Mesothelial cell of epicardium (in vitro differentiated cells): ENCODE measurements around the gene PLEKHH3. TPM values are rescaled to one million over a fixed set of nuclear protein-coding genes. Genes with fewer than 3 reads are reported as not detected.
A peak's percentile ranks its signal among the peaks of the same experiment; 100 is the strongest.

Experiments
- DNase-seq, 2 experiments: peaks; one replicate each; pipeline ENCODE4 v3.0.0; 2021; ENCODE audit warnings: low spot score in 2 of 2; ENCODE audit not compliant: unreplicated experiment in 2 of 2
- H3K27ac Mint-ChIP-seq: 2 replicates; pipeline ENCODE4 v1.8.0; 2021; ENCODE audit warnings: mixed read lengths
- H3K27me3 Mint-ChIP-seq: 2 replicates; pipeline ENCODE4 v1.8.0; 2021; ENCODE audit warnings: low read depth, mixed read lengths
- H3K36me3 Mint-ChIP-seq: 2 replicates; pipeline ENCODE4 v1.8.0; 2021; ENCODE audit warnings: mixed read lengths
- H3K4me1 Mint-ChIP-seq: 2 replicates; pipeline ENCODE4 v1.8.0; 2021; ENCODE audit warnings: mixed read lengths
- H3K4me3 Mint-ChIP-seq: 2 replicates; pipeline ENCODE4 v1.8.0; 2021; ENCODE audit warnings: mild to moderate bottlenecking, moderate library complexity, mixed read lengths
- H3K9me3 Mint-ChIP-seq: 2 replicates; pipeline ENCODE4 v1.8.0; 2021; ENCODE audit warnings: mixed read lengths
- CTCF ChIP-seq: fragments of 200-600 bp; sonication (generic); IDR thresholded peaks from one replicate; pipeline ENCODE4 v1.5.0; 2021; ENCODE audit warnings: antibody characterized with exemption; ENCODE audit not compliant: unreplicated experiment
- total RNA-seq: library from RNA; stranded (reverse); gene quantifications from 3 replicates; pipeline ENCODE4 v1.2.1, GENCODE V29; 2021

Gene PLEKHH3
- total RNA-seq, 1 donor from 2014 or later: 35.9 TPM

GRCh38 chr17:42686520-42687128 is 9.8 kb upstream of the PLEKHH3 start:
- Mint-ChIP-seq H3K27me3 (peaks cover 14% of the 10 kb centered on the region), H3K4me3 (no peak overlapping the region), H3K4me1 (peaks cover 13% of the 10 kb centered on the region), H3K27ac (no peak overlapping the region), H3K9me3 (no peaks in the 10 kb centered on the region), H3K36me3 (peaks cover 12% of the 10 kb centered on the region)
- TF ChIP-seq CTCF: no peak
- DNase-seq: no peak

GRCh38 chr17:42685831-42686230 is 9.0 kb upstream of the PLEKHH3 start:
- H3K4me1 Mint-ChIP-seq: peaks cover 16% of the 10 kb centered on the region
- H3K27me3 Mint-ChIP-seq: peaks cover 14% of the 10 kb centered on the region
- no peak for TF ChIP-seq CTCF
- DNase-seq: no peak
- H3K4me3 Mint-ChIP-seq: no peak overlapping the region
- H3K9me3 Mint-ChIP-seq: no peaks in the 10 kb centered on the region
- H3K36me3 Mint-ChIP-seq: peaks cover 12% of the 10 kb centered on the region
- H3K27ac Mint-ChIP-seq: no peak overlapping the region

- Mint-ChIP-seq H3K27ac (no peak overlapping the region), H3K9me3 (no peaks in the 10 kb centered on the region), H3K27me3 (peaks cover 14% of the 10 kb centered on the region), H3K36me3 (peaks cover 12% of the 10 kb centered on the region), H3K4me1 (peaks cover 22% of the 10 kb centered on the region), H3K4me3 (no peak overlapping the region)
- no peak for DNase-seq
- TF ChIP-seq CTCF: no peak
Measured at GRCh38 chr17:42684929-42685556, 8.2 kb upstream of the PLEKHH3 start.

GRCh38 chr17:42683407-42684034 is 6.7 kb upstream of the PLEKHH3 start:
- Mint-ChIP-seq H3K36me3 (peaks cover 12% of the 10 kb centered on the region), H3K27ac (peak overlapping the region; percentile 90), H3K4me3 (peak overlapping the region; percentile 67), H3K4me1 (peaks cover 30% of the 10 kb centered on the region), H3K9me3 (no peaks in the 10 kb centered on the region), H3K27me3 (peaks cover 14% of the 10 kb centered on the region)
- no peak for DNase-seq
- TF ChIP-seq CTCF: no peak

- peaks cover 33% of the 10 kb centered on the region for H3K4me1 Mint-ChIP-seq
- no peak for TF ChIP-seq CTCF
- peaks cover 12% of the 10 kb centered on the region for H3K36me3 Mint-ChIP-seq
- no peaks in the 10 kb centered on the region for H3K9me3 Mint-ChIP-seq
- DNase-seq: peak in 1 of 2 experiments; percentile 71
- peaks cover 14% of the 10 kb centered on the region for H3K27me3 Mint-ChIP-seq
- H3K4me3 Mint-ChIP-seq: peak overlapping the region; percentile 67
- H3K27ac Mint-ChIP-seq: peak overlapping the region; percentile 90
Measured at GRCh38 chr17:42682722-42683403, 6.1 kb upstream of the PLEKHH3 start.
